M059J (cell line): ENCODE results near the gene ALDH8A1. TPM values are rescaled to one million over a fixed set of nuclear protein-coding genes. Genes with fewer than 3 reads are reported as not detected.

Experiments
- DNase-seq: peaks from one replicate; pipeline ENCODE4 v3.0.0-alpha.2; 2012; ENCODE audit warnings: low read depth
- total RNA-seq: library from RNA; depleted of rRNA; stranded (reverse); fragments of >200 nt; shearing (Covaris generic); gene quantifications from 2 replicates; pipeline ENCODE4 v1.2.3, GENCODE V29; 2014; rRNA removed

The ALDH8A1 gene, protein sequence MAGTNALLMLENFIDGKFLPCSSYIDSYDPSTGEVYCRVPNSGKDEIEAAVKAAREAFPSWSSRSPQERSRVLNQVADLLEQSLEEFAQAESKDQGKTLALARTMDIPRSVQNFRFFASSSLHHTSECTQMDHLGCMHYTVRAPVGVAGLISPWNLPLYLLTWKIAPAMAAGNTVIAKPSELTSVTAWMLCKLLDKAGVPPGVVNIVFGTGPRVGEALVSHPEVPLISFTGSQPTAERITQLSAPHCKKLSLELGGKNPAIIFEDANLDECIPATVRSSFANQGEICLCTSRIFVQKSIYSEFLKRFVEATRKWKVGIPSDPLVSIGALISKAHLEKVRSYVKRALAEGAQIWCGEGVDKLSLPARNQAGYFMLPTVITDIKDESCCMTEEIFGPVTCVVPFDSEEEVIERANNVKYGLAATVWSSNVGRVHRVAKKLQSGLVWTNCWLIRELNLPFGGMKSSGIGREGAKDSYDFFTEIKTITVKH
- not detected in 2 replicates for total RNA-seq

DNA sequence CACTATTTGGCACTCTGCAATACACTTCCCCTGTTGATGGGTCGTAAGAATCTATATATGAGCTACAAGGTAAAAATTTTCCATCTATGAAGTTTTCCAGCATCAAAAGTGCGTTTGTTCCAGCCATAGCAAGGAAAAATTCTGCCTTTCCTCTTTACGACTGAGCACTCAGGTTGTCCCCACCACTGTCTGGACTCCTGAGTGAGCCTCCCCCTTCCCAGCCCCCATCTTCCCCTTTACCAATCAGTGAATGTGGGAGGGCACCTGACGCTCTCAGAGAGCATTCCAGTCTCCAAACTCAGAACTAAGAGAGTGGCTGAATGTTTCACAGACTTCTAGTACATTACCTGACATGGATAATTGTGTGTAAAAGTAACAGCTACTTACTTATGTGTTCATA is at the start of gene ALDH8A1:
Gene ALDH8A1 (minus strand): TSS at position 175 of the 400 bp plus-strand sequence. CDS start 48 bp downstream, at position 127.
- DNase-seq, result no peak

DNA sequence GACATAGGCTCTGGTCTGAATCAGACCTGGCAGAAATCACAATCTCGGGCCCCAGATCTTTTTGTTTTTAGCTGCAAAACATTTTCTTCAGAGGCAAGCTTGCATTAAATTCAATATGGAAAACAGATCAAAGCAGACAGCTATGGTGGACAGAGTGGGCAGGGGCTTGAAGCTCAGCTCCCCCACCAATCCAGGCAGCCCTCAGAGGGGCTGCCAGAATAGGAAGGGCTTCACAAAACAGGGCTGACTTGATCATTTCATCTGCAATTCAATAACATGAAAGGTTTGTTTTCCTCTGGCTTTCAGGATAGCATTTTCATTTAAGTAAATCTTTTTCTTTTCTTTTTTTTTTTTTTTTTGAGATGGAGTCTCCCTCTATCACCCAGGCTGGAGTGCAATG is 49.2 kb upstream of the ALDH8A1 start:
- no peak for DNase-seq

DNA sequence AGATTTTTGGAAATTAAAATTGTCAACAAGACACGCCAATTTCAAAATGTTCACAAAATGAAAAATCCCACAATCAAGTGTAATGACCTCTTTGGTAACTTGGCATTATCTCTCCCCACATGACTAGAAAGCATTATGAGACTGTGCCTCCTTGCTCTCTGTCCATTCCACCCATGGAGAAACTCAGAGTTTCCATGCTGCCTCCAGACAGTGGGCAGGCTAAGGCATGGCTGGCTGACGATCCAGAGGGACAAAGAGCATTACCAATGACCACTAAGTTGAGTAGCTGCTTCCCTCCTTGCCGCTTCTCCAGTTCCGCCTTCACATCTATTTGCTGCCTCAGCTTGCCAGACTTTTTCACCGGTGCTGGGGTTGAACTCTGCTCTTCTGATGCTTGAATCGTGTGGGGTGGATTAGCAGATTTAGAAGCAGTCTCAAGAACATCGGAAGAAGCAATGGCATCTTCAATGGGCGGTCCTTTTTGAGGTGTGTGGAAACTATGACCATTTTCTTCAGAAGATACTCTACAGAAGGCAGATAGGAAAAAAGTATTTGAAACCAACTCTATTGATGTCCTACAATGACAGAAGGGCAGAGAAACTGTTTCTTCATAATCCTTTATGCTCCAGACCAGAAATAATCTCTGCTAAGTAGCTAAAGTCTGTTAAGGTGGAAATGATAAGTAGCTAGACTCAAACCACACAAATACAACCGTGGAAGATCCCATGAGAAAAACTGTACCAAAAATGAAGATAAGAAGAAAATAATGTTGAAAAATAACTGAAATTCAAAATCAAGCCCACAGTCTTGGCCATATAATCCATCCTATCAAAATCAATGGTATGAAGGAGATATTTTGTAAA is 47.5 kb upstream of the ALDH8A1 start:
- no peak for DNase-seq

DNA sequence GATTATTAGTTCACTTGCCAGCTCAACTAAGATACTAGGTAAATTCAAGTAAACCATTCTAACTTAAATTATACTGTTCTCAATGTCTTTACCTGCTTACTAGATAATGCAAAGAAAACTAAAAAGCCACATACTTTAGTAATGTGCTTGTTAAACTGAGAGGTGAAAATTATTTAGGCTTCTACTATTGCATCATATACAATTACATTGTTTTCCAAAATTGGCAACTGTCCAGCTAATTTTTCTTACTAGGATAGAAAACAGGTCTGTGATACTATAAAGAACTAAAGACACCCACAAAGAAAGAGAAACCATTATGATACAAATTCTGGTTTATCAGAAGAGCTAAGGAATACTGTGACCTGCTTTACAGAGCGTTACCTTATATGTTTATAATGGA is 45.6 kb upstream of the ALDH8A1 start:
- DNase-seq, result no peak

DNA sequence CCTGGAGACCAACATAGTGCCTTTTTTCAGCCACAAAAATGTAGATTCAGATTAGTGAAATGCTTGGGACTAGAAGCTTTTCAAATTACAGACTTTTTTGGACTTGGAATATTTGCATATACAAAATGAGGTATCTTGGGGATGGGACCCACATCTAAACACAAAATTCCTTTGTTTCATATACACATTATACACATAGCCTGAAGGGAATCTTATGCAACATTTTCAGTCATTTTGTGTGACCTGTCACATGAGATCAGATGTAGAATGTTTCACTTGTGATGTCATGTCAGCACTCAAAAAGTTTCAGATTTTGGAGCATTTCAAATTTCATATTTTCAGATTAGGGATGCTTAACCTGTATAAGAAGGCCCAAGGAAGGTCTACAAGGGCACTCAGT is 44.5 kb upstream of the ALDH8A1 start:
- DNase-seq, result no peak

DNA sequence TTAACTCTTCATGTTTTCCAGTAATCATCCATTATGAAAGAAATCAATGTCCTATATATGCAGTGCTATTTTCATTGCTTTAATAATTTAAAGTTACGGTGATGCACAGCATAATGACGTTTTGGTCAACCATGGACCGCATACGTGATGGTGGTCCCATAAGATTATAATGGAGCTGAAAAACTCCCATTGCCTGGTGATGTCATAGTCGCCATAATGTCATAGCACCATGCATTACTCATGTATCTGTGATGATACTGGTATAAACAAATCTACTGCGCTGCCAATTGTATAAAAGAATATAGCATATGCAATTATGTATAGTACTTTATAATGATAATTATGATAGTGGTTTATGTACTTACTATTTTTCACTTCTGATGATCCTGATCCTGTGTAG is 42.3 kb upstream of the ALDH8A1 start:
- no peak for DNase-seq

DNA sequence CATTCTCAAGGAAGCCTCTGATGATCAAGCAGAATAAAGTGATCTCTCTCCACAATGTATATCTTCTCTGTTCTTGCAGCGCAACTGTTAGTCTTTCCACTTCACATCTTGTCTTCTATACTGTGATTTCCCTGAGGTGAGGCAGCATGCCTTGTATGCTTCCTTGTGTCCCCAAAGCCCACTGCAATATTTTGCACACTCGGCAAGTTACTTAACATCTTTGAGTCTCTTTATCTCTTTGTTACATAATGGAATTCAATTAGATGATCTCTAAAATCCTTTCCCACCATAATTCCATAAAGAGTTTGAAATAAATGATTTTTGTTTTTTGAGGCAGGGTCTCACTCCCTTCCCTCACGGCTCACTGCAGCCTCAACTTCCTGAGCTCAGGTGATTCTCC is 40.4 kb upstream of the ALDH8A1 start:
- DNase-seq, result no peak

DNA sequence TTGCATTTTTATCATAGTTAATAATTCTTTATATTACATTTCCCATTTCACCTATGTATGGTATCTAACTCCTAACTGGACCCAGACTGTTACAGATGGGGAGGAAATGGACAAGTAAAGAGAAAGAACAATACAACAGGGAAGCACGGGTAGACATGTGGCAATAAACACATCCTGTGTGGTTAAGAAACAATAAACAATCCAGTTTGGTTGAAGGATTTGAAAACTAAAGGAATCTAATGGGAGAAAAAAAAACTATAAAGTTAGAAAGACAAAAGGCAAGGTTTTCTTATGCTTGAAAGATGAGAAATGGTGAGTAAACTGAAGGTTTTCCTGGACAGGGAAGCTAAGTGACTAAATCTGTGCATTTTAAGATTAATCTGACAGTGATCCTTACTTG is 34.9 kb upstream of the ALDH8A1 start:
- DNase-seq, result peak; percentile 73

DNA sequence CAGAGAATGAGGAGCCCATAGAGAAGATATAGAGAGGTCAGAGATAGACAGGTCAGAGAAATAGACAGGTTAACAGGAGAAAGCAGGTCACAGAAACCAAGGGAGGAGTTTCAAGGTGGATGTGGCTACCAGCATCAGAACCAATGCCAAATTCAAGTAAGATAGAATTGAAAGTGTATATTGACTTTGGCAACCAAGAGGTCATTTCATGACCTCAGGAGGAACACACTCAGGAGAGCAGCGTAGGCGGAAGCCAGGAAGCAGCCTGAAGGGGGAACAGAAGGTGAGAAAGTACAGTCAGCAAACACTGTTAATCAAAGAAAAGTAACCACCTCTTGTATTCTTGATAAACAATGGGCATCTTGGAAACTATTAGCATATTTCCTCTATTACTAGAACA is 33.9 kb upstream of the ALDH8A1 start:
- DNase-seq, result no peak

DNA sequence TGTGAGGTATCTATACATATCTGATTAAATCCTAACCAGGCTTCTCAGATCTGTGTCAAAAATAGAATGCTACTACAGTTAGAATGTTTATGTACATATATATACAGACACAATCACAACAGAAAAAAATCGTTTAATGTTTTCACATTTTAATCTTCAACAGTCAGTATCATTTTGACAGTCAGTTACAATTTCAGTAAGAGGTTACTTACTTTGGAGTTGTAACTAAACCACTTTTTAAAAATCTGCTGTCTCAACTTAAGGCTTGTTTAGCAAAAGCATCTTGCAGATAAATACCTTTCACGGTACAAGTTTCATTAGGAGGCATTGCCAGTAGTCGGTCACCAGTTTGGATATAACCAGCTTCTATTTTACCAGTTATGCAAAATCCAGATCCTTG is 32.3 kb upstream of the ALDH8A1 start:
- DNase-seq, result no peak

DNA sequence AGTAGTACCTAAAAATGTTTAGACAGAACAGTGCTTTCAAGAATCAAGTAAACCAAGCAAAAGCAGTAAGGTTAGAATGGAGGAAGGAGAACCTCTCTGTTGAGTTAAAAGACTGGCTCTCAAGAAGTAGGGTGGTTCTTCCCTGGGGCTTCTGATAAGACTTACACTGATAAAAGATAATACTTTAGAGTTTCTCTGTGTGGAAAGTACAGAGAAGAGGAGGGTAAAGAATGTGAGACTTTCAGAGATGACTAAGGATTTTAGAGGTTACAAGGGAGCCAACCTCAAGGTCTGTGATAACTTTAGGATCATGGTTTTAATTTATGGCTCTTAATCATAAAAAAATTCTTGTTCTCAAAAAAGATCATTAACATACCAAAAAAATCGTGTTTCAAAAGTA is 30.9 kb upstream of the ALDH8A1 start:
- no peak for DNase-seq

DNA sequence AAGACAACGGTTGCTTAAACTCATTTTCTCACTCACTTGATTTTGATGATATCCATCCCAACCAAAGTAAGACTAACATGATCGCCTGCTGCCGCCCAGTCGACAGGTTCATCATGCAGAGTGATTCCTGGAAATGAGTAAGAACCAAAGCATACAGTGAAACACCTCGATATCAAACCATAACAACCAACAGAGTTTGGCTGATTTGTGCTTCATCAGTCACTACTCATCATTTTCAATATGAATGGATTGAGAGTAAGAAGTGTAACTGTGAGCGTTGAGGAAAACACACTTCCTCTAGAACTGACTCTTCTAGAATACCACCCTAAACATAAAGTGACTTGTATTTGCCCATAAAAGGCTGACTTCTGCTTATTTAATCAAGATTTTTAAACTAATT is 29.2 kb upstream of the ALDH8A1 start:
- no peak for DNase-seq

DNA sequence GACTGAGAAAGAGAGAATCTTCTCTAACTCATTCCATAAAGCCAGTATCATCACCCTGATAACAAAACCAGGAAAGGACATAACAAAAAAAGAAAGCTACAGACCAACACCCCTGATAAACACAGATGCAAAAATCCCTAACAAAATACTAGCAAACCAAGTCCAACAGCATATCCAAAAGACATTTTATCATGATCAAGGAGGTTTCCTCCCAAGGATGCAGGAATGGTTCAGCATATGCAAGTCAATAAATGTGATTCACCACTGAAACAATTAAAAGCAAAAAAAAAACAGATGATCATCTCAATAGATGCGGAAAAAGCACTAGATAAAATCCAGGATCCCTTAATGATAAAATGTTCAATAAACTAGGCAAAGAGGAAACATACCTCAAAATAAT is 24.5 kb upstream of the ALDH8A1 start:
- DNase-seq, result no peak

DNA sequence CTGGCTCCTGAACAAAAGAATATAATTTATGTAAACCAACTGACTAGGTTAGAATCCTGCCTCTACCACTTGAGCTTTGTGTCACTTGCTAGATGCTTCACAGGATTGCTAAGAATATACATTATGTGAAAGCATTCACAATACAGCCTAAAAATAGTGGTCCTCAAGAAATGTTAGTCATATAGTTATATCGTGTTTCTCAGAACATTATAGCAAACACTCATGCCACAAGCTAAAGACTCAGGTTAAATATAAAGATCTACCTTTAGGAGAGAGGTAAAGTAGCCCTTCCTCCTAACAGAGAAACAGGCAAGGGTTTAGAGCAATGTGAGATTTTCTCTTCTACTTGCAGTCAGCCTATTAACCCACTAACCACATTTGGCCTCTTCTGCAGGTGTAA is 17.8 kb upstream of the ALDH8A1 start:
- DNase-seq, result no peak

DNA sequence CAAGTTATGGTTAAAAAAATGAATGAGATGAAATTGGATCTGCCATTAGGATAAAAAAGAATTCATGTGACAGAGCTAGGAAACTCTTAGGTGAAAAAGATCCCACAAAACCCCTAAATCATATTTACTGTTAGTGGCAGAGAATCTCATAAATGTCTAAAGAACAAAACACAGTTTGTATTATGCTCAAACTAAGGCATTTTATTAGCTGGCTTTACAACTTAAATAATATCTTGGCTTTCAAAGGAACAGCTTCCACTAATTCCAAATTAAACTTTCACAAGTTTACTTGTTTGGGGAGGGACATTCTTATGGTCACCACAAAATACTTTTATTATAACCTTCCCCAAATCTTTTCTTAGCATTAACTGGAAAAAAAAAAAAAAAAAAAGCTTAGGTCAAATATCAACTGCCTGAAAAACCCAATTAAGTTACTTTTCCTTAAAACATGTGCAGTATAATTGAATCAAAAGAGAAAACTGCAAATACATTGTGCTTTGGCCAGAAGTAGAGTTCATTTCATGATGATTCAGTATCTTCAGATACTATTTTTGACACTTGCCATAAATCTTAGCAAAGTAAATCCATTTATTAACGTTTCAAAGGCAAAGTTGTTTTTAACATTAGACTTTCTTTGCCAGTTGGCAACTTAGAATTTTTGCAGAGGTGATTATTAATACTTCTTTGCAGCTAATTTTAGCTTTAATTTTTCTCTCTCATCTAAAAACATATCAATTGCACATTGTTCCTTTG is 14.7 kb upstream of the ALDH8A1 start:
- DNase-seq, result no peak

DNA sequence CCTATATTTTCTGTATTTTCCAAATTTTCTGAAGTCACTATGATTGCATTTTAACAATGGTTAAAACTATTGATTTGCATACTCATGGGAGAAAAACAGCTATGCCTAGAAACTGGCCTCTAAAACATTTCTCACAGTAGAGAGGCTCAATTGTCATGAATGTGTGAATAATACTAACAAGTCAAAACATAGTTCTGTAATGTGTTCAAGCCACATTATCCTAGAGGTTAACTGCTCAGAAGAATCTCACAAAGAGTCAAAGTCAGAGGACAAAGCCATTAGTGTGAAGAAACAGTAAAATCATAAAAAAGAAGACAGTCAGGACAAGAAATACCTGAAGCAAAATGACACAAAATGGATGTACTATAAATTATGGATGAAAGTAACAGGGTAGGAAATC is 12.5 kb upstream of the ALDH8A1 start:
- no peak for DNase-seq

DNA sequence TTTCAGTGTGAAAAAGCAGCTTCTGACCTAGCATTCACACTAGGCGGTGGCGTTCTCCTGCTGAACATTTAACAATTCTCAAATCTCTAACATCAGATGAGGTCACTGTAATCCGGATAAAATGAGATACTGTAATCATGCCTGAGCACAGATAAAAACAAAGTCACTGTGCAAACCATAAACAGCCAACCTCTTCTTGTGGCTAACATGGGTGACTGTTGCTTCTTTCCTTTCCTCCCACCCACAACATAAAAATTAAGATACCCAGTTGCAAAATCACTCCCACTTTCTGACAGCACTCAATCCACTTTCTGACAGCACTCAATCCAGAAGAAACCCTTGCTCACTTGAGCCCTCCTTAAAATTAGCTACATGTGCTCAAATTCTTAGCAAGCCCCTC is 11.5 kb upstream of the ALDH8A1 start:
- no peak for DNase-seq

DNA sequence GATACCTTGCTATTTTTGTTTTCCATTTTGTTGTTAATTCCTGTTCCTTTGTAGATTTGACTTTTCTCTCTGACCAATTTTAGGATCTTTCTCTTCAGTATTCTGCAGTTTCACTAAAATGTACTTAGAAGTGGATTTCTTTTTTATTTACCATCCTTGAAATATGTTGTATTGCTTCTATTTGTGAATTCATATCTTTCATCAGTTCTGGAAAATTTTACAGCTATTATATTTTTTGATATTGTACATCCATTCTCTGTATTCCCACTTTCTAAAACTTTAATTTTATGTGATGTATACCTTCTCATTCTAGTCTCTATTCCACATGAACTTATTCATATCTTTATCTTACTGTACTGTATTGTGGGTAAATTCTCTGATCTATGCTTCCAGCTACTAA is 9.7 kb upstream of the ALDH8A1 start:
- no peak for DNase-seq

DNA sequence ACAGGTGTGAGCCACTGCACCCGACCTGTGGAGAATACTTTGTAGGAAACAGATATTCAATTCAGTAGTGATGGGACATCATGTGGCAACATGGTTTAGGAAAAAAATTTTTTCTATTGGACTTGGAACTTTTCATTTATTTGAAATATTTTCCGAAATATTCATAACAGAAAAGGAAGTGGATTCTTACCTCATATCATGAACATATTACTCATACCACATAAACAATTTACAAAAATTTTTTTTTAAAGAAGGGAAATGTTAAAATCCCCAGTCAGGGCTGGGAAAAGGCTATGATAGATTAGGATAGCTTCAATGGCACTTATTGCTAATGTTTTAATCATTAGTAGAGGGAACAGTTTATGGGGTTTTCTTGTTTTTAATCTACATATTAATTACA is 6.8 kb upstream of the ALDH8A1 start:
- no peak for DNase-seq

DNA sequence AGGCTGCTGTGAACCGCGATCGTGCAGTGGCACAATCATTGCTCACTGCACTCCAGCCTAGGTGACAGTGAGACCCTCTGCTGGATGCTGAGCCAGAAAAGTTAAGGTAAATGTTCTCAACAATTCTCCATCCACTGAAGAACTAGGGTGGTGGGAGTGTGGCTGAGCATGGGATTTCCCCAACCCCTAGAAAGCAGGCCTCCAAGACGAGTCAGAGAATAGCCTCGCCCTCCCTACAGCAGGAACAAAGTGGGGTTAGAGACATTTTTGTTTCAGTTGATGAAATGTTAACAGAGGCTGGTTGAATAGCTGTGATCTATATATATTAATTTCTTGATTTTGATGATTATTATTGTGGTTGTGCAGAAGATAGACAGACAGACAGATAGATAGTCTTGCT is 6.1 kb upstream of the ALDH8A1 start:
- DNase-seq, result no peak

DNA sequence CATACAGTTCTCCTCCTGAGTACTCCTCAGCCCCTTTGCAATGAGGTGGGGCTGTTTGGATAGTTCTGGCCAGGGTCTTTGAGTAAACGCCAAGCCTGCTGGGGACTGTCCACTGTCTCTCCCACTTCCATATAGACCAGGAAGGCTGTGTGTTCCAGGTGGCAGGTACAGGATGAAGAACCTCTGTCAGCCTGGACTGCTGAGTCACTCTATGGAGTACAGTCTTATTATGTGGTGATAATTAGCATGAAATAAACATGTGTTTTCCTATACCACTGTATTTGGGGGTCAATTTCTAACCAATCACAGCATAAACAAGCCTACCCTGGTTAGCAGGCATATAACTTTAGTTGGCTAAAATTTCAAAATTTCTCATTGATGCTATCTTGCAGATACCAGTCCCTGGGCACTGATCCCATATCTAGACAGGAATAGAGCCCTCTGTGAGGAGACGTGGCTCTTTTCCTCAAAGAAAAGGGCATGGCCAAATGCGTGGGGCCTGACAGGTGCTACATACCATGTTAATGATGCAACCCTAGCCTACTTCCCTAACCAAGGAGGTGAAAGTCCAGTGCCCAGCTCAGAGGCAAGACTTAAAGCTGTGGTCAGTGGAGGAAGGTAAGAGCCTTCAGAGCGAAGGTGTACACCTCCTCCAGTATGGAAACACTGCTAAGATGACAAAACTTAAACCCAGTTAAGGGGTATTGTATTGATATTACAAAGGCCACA is 4.5 kb upstream of the ALDH8A1 start:
- no peak for DNase-seq
